Lung (tissue), 12 donors: ENCODE data around the gene TMEM176B. TPM values are rescaled to one million over a fixed set of nuclear protein-coding genes. Genes with fewer than 3 reads are reported as not detected.

ENCODE experiments used
- ATAC-seq: fragments of 200-7000 bp; cut with Tn5 transposase; one replicate; pipeline ENCODE4 v1.9.1; 2020; ENCODE audit warnings: moderate number of reproducible peaks; ENCODE audit not compliant: insufficient read depth, low FRiP score
- DNase-seq, 3 donors: peaks; one replicate each; pipeline ENCODE4 v3.0.0-alpha.2; 2013 to 2017
- H3K27ac ChIP-seq, 2 donors: one replicate each; pipeline ENCODE4 v1.5.1; 2013; ENCODE audit warnings: mild to moderate bottlenecking in 2 of 2, moderate library complexity in 2 of 2, control low read depth in 1 of 2, inconsistent platforms in 1 of 2, low read depth in 1 of 2, low read length in 1 of 2
- H3K27me3 ChIP-seq, 3 donors: one replicate each; pipeline ENCODE4 v1.5.1; 2013; ENCODE audit warnings: low read length in 2 of 3; ENCODE audit not compliant: control insufficient read depth in 3 of 3, insufficient read depth in 3 of 3
- H3K36me3 ChIP-seq, 4 donors: one replicate each; pipeline ENCODE4 v1.5.1; 2013; ENCODE audit warnings: low read length in 4 of 4, mild to moderate bottlenecking in 1 of 4, moderate library complexity in 1 of 4; ENCODE audit not compliant: control insufficient read depth in 4 of 4, insufficient read depth in 4 of 4
- H3K4me1 ChIP-seq, 5 donors: one replicate each; pipeline ENCODE4 v1.5.1; 2013; ENCODE audit warnings: low read length in 5 of 5, mild to moderate bottlenecking in 2 of 5, moderate library complexity in 1 of 5; ENCODE audit not compliant: control insufficient read depth in 5 of 5, insufficient read depth in 5 of 5
- H3K4me3 ChIP-seq: one replicate; pipeline ENCODE4 v1.5.1; 2013; ENCODE audit warnings: mild to moderate bottlenecking, control low read depth, moderate library complexity
- H3K9ac ChIP-seq, 2 donors: one replicate each; pipeline ENCODE4 v1.5.1; 2013; ENCODE audit warnings: low read length in 2 of 2, control low read depth in 1 of 2; ENCODE audit not compliant: insufficient read depth in 1 of 2
- H3K9me3 ChIP-seq, 4 donors: one replicate each; pipeline ENCODE4 v1.5.1; 2013; ENCODE audit warnings: low read length in 3 of 4, mild to moderate bottlenecking in 1 of 4, moderate library complexity in 1 of 4; ENCODE audit not compliant: control insufficient read depth in 4 of 4, insufficient read depth in 3 of 4
- WGBS, 2 donors: extraction: QIAGEN DNeasy Blood & Tissue Kit; methylation state at CpG; one replicate each; pipeline ENCODE4 v1.1.7; 2013; 5-methylcytosine and 5-hydroxymethylcytosine counted together
- polyA plus RNA-seq, 2 donors: library from polyadenylated mRNA; stranded (reverse); fragments of 200-250 nt; gene quantifications; one replicate each; pipeline ENCODE4 v1.2.1, GENCODE V29; 2013
- total RNA-seq, 2 donors: library from RNA; depleted of rRNA in 1 of 2; stranded (reverse); fragments of >200 nt in 1 of 2; gene quantifications; one replicate each; pipeline ENCODE4 v1.2.1, GENCODE V29; 2014 to 2021
- TF ChIP-seq, protein P1 (sequence below): IDR thresholded peaks from 2 replicates; pipeline ENCODE4 v1.5.1; 2012; ENCODE audit warnings: mild to moderate bottlenecking; ENCODE audit errors: control extremely low read depth, extremely low read depth
- donor health status: control.
- donor health status: control.
- donor health status: Bipolar disorder and iron deficiency.
- donor health status: healthy.
- donor health status: DM: yes; HTN: yes; CAD: no.

Gene TMEM176B
- total and polyA plus RNA-seq, 4 donors = 14.6 to 54.8 (median 38.2) TPM

DNA sequence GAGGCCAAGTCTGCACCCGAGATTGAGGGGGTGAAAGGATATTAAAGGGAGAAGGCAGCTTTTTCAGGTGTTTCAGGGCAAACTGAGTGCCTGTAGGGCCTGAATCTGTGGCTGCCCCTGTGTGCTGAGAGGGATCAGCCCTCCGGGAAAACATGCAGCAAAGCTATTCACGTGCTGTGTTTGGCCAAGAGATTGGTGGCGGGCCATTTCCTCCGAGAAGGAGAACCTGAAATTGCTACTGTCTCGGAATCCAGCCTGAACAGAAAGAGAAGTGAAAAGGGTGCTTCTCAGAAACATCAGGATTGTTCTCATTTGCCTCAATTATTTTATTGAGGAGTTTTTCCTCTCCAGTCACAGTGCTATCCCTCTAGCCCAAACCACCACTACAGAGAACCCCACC lies 46.9 kb downstream of the TMEM176B start:
- Histone ChIP-seq H3K27ac (no peak overlapping the region), H3K4me1 (peaks cover 0 to 7% (median 0%) of the 10 kb centered on the region in 5 donors), H3K9me3 (no peaks in the 10 kb centered on the region), H3K4me3 (no peak overlapping the region), H3K9ac (no peak overlapping the region), H3K36me3 (no peaks in the 10 kb centered on the region), H3K27me3 (no peaks in the 10 kb centered on the region)
- WGBS, 2 donors = 26 to 52% methylated on average over 6 of the region's 6 CpGs
- TF ChIP-seq, protein P1, sequence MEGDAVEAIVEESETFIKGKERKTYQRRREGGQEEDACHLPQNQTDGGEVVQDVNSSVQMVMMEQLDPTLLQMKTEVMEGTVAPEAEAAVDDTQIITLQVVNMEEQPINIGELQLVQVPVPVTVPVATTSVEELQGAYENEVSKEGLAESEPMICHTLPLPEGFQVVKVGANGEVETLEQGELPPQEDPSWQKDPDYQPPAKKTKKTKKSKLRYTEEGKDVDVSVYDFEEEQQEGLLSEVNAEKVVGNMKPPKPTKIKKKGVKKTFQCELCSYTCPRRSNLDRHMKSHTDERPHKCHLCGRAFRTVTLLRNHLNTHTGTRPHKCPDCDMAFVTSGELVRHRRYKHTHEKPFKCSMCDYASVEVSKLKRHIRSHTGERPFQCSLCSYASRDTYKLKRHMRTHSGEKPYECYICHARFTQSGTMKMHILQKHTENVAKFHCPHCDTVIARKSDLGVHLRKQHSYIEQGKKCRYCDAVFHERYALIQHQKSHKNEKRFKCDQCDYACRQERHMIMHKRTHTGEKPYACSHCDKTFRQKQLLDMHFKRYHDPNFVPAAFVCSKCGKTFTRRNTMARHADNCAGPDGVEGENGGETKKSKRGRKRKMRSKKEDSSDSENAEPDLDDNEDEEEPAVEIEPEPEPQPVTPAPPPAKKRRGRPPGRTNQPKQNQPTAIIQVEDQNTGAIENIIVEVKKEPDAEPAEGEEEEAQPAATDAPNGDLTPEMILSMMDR = no peak
- ATAC-seq (no peak), DNase-seq (no peak)

DNA sequence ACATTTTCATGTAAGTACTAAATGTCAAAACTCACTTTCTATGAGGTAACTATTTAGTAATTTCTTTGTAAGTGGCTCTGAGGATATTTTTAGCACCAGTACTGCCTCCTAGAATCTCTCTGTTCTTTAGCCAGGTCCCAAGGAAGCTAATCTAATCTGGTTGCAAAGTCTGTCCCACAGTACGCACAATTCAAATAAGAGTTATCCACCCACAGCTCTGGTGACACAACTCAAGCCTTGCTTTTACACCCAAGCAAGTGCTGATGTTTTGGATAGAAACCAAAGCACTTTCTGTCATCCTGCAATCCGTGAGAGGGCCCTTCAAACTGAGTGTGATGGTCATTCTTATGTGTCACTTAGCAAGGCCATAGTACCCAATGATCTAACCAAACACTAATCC lies 48.5 kb downstream of the TMEM176B start:
- WGBS, 2 donors = 49 to 68% methylated on average over 2 of the region's 2 CpGs
- Histone ChIP-seq H3K4me3 (no peak overlapping the region), H3K36me3 (no peaks in the 10 kb centered on the region), H3K9ac (no peak overlapping the region), H3K9me3 (no peaks in the 10 kb centered on the region), H3K4me1 (peaks cover 0 to 7% (median 0%) of the 10 kb centered on the region in 5 donors), H3K27ac (no peak overlapping the region), H3K27me3 (no peaks in the 10 kb centered on the region)
- ATAC-seq = no peak
- no peak for DNase-seq
- TF ChIP-seq, protein P1 = no peak

DNA sequence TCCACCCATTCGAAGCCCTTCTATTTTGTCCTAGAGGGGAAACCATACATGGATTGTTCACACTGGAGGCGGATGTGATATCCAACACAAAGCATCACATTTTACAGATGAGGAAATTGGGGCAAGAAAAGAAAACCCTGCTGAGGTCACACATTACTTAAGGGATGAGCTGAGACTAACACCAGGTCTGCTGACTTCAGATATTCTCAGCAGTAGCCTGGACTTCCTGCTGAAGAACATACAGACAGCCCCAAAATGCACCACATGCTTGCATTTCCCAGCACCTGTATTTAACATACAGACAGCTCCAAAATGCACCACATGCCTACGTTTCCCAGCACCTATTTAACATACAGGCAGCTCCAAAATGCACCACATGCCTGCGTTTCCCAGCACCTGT lies 51.8 kb downstream of the TMEM176B start:
- DNase-seq = no peak
- no peak overlapping the region for H3K27ac ChIP-seq
- no peaks in the 10 kb centered on the region for H3K27me3 ChIP-seq
- TF ChIP-seq, protein P1 = no peak
- no peak overlapping the region for H3K4me3 ChIP-seq
- no peak for ATAC-seq
- peaks cover 0 to 5% (median 0%) of the 10 kb centered on the region in 4 donors for H3K36me3 ChIP-seq
- WGBS, 2 donors = 76 to 88% methylated on average over 4 of the region's 4 CpGs
- H3K9ac ChIP-seq = no peak overlapping the region
- H3K9me3 ChIP-seq = no peaks in the 10 kb centered on the region
- peaks cover 0 to 9% (median 0%) of the 10 kb centered on the region in 5 donors for H3K4me1 ChIP-seq

DNA sequence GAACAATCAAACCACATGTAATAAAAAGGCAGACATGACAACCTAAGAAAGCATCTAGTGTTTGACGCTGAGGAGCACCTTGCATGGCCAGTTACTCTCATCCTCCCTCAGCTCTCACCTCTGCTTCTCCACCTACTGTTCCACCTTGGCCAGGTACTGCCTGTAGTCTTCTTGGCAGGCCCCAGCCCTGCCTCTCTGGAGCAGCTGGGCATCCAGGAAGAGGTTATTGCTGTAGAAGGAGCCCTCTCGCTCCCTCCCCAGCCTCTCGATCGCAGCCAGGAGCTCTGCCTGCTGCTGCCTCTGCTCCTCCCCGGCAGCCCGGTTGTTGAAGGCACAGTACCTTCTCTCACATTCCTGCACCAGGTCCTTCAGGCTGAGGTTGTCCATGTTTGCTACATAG lies 53.2 kb downstream of the TMEM176B start:
- Histone ChIP-seq H3K9me3 (no peaks in the 10 kb centered on the region), H3K27ac (peak overlapping the region in 1 of 2 donors; percentile 3), H3K27me3 (no peaks in the 10 kb centered on the region), H3K9ac (no peak overlapping the region), H3K4me1 (peaks cover 0 to 9% (median 0%) of the 10 kb centered on the region in 5 donors), H3K36me3 (peaks cover 0 to 14% (median 0%) of the 10 kb centered on the region in 4 donors), H3K4me3 (no peak overlapping the region)
- WGBS, 2 donors = 90% methylated on average over 6 of the region's 6 CpGs
- no peak for ATAC-seq
- TF ChIP-seq, protein P1 = no peak
- no peak for DNase-seq
